GM21423 (cell line): ENCODE results near the gene KIAA0319L.

Source experiments
- ATAC-seq: cut with Tn5 transposase; IDR thresholded peaks from one replicate; pipeline ENCODE4 v1.9.1; 2021; ENCODE audit warnings: mild to moderate bottlenecking, moderate library complexity; ENCODE audit not compliant: unreplicated experiment

KIAA0319L gene

GRCh38 chr1:35539824-35540261, 17.4 kb downstream of the KIAA0319L start:
- ATAC-seq, result peak; percentile 40

DNA sequence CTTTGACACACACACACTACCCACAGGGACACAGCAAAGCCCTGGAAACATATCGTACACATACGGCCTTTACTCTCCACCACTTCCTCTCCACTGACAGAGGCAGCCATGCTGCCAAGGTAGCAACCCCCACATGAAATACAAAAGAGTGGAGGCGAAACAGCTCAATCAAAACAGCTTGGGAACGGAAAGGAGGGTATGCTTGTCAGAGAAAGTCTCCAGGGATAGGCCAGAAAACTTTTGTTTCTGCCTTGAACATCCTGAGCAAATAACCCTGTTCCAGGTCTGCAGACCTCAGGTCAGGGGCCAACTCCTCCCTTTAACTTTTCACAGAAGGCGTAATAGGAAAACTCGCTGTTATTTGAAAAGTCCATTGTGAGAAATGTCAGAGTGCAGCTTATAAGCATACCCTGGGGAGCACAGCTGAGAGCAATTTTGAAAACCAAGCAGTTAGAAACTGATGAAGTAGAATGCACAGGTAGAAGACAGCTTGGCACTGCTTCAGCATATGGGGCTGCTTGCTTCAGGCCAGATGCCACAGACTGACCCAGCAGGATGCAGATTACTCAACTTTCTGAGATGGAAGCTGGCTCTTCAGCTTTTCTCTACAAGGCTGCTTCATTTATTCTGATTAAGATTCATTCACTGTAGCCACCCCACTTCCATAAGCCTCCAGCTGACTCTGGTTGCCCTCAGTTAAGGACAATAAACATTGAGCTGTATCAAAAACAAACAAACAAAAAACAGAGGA, 18.0 kb downstream of the KIAA0319L start:
- peak; percentile 47 for ATAC-seq

DNA sequence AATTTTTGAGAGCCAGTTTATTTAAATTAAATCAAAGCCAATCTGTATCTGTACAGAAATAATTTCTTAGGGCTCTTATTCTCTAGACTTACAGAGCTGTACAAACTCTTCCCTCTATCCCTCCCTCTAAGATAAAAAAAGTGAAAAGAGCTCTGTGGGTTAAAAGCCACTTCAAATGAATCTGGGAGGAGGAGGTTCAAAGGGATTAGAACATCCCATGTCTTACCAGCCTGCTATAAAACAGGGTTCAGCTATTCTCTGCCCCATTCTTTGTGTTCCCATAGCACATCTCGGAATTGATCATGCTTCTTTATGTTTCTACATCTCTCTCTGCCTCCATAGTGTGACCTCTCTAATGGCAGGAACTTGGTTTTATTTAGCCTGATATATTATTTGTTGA, 19.4 kb downstream of the KIAA0319L start:
- no peak for ATAC-seq

DNA sequence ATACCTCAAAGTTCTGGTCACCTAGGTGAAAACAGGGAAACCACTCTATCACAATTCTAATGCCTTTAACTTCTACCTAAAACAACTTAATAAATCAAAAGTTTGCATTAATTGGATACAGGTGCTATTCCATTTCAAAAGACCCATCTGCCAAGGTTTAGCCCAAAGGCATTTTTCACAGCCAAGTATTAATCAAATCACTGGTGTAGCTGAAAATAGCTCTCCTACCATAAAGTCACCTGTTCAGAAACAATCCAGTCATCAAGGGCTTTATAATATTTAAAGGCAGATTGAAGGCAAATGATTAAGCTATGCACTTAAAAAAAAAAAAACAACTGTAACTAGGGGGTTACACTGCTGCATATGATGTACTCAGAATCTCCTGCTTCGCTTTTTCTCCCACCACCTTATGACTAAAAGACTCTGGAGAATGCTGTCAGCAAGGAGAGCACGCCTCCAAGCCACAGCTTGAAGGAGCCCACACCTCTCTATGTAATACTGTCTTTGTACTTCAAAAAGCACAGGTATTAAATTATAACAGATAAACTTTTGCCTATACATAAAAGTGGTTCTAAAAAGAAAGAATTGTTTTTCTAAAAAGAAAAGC, 20.5 kb downstream of the KIAA0319L start:
- no peak for ATAC-seq

GRCh38 chr1:35535243-35535642, 22.0 kb downstream of the KIAA0319L start:
- ATAC-seq, result no peak

DNA sequence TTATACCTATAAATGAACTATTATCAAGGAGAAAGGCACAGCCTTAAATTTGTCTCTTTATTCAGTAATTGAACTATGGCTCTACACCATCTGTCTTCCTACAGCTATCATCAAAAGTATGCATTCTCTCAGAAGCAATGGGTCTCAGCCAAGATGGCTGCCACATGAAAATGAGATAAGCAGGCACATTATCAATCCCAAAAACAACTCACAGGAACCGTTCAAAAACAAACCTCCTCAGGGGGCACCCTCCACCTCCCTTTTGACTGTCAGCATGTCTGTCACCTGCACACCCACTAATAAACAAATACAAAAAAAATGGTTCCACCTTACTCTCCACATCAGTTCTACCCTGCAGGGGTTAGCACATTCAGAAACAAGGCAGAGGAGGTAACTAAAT, 23.6 kb downstream of the KIAA0319L start:
- ATAC-seq, result no peak

DNA sequence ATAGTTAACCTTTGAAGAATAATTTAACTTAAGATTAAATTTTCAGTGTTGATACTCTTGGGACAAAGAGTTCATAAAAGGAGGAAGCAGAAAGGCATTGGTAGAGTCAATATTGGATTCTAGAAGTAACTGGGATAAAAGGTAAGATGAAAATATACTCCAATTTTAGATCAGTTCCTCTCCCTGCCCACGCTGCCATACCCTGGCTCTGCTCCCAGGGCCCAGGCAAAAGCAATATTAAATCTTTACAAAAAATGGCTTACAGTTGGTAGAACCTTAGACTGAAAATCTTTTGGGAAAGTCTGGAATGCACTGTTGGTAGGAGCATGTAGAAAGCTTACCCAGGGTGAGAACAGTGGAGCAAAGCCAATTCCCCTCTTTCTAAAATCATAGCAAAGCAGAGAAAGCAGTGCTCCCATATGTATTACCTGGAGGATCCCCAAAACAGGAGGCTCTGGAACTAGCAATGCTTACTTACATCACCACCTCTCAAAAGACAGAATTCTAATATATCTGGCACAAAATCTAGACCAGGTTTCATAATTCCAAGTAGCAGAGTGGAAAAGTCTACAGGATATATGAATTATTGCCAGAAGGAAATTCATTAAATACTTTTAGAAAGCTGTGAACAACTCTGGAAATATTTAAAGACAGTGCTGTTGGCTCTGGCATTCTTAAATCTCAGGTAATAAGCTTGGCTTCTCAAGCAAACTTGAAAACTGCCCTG, 24.5 kb downstream of the KIAA0319L start:
- no peak for ATAC-seq

- ATAC-seq, result no peak
Observed at GRCh38 chr1:35531368-35531767, 25.8 kb downstream of the KIAA0319L start.

DNA sequence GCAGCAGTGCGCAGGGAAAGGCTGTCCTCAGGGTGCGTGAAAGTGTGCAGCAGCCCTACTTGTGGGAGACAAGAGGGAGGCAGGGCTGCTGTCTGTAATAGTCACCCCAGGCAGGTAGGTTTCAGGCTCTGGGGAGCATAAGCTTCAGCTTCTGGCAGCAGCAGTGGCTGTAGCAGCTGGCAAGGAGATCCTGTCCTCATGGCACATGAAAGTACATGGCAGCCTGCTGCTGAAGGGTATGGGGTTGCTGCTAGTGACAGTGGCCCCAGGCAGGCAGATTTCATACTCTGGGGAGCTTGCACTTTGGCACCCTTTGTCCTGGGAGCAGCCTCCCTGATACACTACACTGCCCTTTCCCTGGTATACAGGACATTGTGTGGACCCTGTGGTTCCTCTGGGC, 26.3 kb downstream of the KIAA0319L start:
- ATAC-seq, result no peak

DNA sequence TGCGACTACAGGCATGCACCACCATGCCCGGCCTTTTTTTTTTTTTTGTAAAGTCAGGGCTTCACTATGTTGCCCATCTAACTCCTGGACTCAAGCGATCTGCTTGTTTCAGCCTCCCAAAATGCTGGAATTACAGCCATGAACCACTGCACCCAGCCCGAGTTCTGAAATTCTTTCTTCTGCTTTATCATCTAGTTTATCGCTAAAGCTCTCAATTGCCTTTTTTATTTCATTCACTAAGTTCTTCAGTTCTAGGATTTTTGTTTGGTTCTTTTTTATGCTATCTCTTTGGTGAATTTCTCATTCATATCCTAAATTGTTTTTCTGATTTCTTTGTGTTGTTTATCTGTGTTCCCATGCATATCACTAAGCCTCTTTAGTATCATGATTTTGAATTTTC, 27.0 kb downstream of the KIAA0319L start:
- no peak for ATAC-seq

DNA sequence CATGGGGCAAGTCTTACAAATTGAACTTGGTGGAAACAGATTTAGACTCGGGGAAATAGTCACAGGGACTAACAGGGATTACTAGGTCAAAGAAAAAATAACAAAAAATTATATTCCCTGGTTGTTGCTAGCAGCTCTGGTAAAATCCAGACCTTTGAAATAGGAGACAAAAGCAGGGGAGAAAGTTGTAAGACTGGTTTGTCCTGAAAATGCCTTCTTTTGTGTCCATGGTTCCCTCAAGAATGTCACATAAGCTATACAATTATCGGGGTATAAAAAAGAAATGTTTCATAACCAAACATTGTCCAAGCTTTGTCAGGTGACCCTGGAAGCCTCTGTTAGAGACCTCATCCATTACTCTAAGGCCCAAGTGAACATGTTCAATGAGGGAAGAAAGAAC, 33.1 kb downstream of the KIAA0319L start:
- ATAC-seq, result no peak

- no peak for ATAC-seq
Observed at GRCh38 chr1:35519432-35519831, 37.8 kb downstream of the KIAA0319L start.

DNA sequence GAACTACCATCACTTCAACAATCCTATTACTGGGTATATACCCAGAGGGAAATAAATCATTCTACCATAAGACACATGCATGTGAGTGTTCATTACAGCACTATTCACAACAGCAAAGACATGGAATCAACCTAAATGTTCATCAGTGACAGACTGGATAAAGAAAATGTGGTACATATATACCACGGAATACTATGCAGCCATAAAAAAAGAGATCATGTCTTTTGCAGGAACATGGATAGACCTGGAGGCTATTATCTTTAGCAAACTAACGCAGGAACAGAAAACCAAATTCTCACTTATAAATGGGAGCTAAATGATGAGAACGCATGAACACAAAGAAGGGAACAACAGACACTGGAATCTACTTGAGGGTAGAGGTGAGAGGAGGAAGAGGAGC, 39.0 kb downstream of the KIAA0319L start:
- no peak for ATAC-seq

DNA sequence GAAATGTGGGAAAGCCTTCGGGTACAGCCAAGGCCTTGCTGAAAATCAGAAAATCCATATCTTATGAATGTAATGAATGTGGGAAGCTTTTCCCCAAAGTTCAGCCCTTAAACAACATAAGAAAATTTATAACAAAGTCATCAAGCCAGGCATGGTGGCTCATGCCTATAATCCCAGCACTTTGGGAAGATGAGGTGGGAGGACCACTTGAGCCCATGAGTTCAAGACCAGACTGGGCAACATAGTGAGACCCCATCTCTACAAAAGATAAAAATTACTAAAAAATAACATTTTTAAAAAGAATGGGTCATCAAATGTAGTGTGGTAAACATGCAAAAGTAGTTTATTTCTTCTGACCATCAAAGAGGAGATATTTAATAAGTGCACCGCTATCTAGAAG, 45.9 kb downstream of the KIAA0319L start:
- ATAC-seq, result no peak

DNA sequence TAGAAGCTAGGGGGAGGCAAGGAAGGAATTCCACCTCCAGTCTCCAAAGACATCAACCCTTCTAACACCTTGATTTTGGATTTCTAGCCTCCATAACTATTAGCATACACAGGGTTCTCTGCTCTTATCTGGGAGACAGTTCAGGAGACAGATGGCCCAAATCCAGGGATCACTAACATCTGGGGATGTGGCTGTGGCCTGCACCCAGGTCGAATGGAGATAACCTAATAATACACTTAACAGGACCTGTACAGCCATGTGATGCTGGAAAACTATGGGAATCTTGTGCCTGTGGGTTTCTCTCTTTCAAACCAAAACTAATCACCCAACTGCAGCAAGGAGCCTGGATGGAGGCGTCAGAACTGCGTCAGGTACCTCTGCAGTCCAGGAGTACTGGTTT, 47.6 kb downstream of the KIAA0319L start:
- no peak for ATAC-seq

- ATAC-seq, result no peak
Observed at GRCh38 chr1:35507947-35508346, 49.3 kb downstream of the KIAA0319L start.

DNA sequence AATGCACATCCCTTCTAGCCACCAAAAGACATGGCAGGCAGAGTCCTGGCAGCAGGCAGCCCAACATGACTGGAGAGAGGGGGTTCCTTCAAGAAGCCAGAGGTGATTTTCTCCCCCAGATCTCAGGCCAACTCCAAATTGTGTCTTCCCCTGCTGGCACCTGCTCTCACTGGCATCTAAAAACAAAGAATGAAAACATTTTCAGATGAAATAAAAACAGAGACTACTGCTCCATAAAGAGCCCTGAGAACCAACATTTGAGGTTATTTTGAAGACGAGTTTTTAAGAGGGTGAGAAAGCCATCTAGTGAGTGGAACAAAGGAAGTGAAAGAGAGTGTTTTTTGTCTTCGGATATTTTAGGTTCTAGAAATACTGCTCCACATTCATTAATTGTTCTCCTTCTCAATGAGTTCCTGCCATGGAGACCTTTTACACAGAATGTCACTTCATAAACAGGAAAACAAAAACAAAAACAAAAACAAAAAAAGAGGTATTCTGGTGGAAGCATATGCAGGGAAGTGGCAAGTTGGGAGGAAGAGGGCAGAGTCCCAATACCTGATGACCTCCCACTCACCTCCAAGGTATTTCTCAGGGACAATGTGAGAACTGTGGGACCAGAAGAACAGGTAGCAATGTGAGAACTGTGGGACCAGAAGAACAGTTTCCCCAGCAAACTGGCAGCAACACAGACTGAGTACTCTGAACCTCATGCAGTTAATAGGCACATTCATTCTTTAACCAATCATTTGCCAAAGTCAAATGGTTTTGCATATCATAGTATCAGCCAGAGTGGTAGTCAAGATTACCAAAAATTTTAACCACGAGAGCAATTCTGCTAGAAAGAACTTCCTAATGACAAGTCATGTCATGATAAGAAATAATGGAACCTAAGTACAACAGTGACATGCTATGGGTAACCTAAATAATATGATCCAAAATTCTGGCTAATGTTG, 50.0 kb downstream of the KIAA0319L start:
- no peak for ATAC-seq

DNA sequence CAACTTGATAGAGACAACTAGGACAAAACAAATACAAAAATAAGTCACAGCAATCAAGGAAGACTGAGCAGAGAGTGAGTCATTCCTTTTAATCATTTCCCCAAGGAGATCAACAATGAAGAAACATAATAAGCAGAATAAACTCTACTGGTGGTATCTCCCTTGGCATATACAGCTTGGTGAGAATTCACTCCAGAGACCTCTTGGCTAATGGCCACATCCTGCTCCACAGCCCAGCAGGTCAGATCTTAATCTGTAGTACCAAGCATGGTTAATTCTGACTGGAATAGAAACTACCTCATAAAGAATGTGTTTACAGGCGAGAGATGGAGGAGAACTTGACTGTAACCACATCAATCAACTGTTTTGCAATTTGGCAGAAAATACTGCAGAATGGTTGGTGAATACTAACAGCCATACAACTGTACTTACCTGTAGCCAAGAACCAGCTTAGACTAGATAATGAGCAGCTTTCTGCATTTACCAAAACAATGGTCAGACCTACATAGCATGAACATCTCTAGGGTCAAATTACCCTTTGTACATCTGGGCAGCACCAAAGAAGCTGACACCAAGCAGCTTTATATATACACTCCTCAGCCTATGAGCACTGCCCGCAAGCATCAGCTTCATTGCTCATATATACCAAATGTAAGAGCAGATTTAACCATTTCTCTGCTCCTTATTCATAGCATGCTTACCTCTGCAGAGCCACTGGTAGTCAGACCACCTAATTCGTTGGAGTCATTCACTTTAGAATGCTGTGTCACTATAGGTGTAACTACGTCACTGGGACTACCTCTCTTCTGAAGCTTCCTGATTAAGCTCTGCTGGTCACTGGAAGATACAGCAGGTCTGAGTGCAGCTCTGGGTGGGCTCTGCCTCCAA, 51.0 kb downstream of the KIAA0319L start:
- peak; percentile 67 for ATAC-seq

DNA sequence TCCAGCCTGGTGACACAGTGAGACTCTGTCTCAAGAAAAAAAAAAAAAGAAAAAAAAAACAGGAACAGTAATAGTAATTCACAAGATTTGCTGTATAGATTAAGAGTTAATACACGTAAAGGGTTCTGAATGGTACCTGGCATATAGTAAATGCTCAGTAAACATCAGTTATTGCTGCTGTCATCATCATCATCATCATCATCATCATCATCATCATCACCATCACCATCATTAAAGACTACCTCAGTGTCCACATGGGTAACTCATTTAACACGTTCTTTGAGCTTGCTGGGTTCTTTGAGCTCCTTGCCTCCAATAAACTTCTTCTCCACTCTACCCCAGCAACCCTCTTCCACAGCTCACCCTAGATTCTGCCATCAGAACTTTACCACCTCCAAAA, 55.0 kb downstream of the KIAA0319L start:
- no peak for ATAC-seq

DNA sequence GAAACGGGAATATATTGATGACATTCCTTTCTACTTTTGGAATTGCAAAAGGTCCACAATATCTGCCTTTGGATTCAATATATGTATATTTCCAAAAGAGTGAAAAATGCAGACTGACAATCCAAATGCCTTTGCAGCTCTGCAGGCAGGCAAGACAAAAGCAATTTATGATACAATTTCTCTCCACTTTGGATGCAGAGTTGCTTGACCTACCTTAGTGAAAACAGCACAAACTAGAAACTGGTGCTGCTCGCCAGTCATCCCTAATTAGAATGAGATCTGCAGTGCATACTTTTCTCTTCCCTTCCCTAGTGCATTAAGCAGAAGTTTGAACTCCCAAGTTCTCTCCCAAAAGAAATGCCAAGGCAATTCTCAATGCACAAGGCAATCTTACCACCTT, 56.8 kb downstream of the KIAA0319L start:
- ATAC-seq, result no peak
